MG63 (cell line): ENCODE results near the gene CUEDC1. TPM values are rescaled to one million over a fixed set of nuclear protein-coding genes. Genes with fewer than 3 reads are reported as not detected.
A peak's percentile ranks its signal among the peaks of the same experiment; 100 is the strongest.

ENCODE experiments used
- DNase-seq: peaks from one replicate; pipeline ENCODE4 v3.0.0-alpha.2; 2020
- H3K27me3 ChIP-seq: fragments of 250-450 bp; sonication (Bioruptor Pico); 2 replicates; pipeline ENCODE4 v1.5.1; 2020; ENCODE audit warnings: mild to moderate bottlenecking, moderate library complexity
- H3K36me3 ChIP-seq: fragments of 250-450 bp; sonication (Bioruptor Pico); 2 replicates; pipeline ENCODE4 v1.5.1; 2020; ENCODE audit warnings: mild to moderate bottlenecking, moderate library complexity
- H3K4me3 ChIP-seq: fragments of 250-450 bp; sonication (Bioruptor Pico); 2 replicates; pipeline ENCODE4 v1.5.1; 2020; ENCODE audit warnings: mild to moderate bottlenecking, moderate library complexity
- H3K9me3 ChIP-seq: fragments of 250-450 bp; sonication (Bioruptor Pico); 2 replicates; pipeline ENCODE4 v1.5.1; 2020; ENCODE audit warnings: mild to moderate bottlenecking, moderate library complexity
- total RNA-seq: library from RNA; depleted of rRNA; stranded (reverse); fragments of >200 nt; shearing (Covaris generic); gene quantifications from 2 replicates; pipeline ENCODE4 v1.2.3, GENCODE V29; 2014; ENCODE audit warnings: low replicate concordance

Gene CUEDC1
- total RNA-seq, 1 experiment from 2014 or later: 10.2 TPM

DNA sequence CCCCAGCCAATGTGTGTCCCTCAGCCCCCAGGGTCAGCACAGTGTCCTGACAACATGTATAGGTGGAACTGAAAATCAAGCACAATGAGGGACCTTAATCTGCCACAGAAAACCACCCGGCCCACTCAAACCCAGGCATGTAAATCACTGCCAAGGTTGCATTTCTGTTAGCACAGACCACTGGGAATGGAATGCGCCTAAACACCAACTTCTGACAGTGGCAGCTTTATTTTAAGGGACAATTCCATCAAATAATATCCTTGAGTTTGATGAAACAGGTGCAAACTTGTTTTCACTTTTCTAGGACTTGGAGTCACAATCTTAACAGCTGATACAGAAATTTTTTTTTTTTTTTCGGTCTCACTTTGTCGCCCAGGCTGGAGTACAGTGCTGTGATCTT, 68.1 kb downstream of the CUEDC1 start:
- DNase-seq: no peak
- Histone ChIP-seq H3K27me3 (no peaks in the 10 kb centered on the region), H3K4me3 (no peak overlapping the region)

DNA sequence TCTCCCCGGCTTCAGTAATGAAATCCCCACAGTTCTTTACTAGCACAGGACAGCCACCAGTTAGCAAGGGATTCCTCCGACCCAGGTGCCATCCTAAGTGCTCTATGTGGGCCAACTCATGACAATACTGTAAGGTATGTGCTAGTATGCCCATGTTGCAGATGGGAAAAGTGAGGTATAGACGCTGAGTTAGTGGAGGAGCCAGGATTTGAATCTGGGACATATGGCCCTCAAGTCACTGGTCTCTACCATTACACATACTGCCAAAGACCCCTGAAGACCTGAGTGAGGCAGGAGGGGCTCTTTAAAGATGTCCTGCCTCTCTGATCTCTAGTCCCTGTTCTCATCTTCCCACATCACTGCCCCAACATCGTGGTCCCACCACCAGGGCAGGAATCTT, 69.2 kb downstream of the CUEDC1 start:
- Histone ChIP-seq H3K27me3 (no peaks in the 10 kb centered on the region), H3K36me3 (peaks cover 24% of the 10 kb centered on the region), H3K9me3 (no peaks in the 10 kb centered on the region), H3K4me3 (no peak overlapping the region)
- no peak for DNase-seq

More for the DNA sequence above, 68.1 kb downstream of the CUEDC1 start:
- H3K9me3 ChIP-seq: no peaks in the 10 kb centered on the region; the same call in 1 of the 2 replicates
- peaks cover 24% of the 10 kb centered on the region for H3K36me3 ChIP-seq

DNA sequence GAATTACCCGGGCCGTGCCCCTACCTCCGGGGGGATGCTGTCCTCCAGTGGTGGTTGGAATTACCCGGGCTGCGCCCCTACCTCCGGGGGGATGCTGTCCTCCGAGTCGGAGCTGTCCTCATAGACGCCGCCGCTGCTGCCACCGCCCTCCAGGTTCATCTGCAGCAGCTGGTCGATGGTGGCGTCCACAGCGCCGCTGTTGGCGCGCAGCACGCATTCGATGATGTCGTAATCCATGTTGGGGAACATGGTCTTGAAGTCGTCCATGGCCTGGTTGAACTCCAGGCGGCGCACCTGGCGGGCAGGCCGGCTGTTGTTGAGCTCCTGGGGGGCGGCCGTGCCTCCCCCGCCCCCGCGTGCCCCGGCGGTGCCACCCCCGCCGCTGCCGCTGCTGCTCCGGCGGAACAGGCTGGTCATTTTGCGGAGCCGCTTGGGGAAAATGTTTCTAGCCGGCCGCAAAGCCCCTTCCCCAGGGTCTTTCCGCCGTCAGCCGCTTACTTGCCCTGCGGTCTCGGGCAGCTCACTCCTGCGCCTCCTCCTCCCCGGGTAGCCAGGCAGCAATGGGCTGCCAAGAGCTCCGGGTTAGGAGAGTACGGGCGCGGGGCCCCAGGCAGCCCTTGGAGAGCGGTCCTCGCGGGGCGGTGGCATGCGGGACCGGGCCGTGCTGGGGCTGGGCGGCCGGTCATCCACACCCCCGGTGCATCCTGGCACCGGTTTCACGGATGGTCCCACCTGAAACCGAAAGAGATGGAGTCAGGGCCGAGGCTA, 69.9 kb downstream of the CUEDC1 start:
- peaks cover 24% of the 10 kb centered on the region for H3K36me3 ChIP-seq
- no peak for DNase-seq
- H3K9me3 ChIP-seq: no peaks in the 10 kb centered on the region
- no peaks in the 10 kb centered on the region for H3K27me3 ChIP-seq
- H3K4me3 ChIP-seq: no peak overlapping the region

DNA sequence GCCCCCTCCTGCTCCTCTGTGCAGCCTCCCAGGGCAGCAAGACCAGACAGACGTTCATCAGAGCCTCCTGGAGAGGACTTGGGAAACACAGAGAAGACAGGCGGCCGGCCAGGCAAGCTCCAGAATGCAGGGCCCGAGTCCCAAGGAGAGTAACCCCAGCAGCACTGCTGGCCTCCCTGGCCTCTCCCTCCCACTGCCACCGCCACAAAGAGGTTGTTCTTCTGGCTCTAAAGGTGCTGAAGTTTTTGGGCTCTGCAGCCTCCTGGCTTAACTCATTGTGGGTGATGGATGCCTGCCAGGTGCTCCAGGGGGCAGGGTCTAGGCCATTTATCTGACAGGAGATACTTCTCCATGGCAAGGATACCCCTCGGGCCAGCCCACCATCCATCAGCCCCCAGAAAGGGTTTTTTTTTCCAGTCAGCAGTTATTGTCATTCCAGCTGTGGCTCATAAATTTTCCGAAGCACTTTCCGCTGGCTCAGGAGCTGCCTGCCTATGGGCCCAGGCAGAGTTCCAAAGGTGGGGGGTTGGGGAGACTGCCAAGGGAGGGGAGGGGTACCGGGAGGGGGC, 73.3 kb downstream of the CUEDC1 start:
- Histone ChIP-seq H3K4me3 (no peak overlapping the region), H3K36me3 (peaks cover 37% of the 10 kb centered on the region)
- DNase-seq: no peak

DNA sequence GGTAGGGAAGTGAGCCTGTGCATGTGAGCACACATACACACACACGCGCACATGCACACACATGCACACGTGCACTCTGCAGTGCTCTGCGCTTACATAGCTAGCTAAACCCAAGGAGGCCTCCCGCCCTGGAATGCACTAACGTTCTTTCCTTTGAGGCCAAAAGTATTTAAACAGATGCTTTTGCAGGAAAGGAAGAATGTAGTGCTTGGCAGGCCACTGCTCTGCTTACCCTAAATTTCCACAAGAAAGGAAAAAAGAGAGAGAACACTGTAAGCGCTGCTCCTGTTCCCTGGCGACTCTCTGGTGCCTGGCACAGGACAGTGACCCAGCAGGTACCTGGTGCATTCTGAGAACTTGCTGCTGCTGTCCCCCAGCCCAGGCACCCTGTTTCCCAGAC, 74.1 kb downstream of the CUEDC1 start:
- no peaks in the 10 kb centered on the region for H3K27me3 ChIP-seq
- peaks cover 44% of the 10 kb centered on the region for H3K36me3 ChIP-seq
- no peak for DNase-seq
- H3K9me3 ChIP-seq: no peaks in the 10 kb centered on the region
- H3K4me3 ChIP-seq: no peak overlapping the region

More for the DNA sequence above, 73.3 kb downstream of the CUEDC1 start:
- Histone ChIP-seq H3K27me3 (no peaks in the 10 kb centered on the region), H3K9me3 (no peaks in the 10 kb centered on the region)

DNA sequence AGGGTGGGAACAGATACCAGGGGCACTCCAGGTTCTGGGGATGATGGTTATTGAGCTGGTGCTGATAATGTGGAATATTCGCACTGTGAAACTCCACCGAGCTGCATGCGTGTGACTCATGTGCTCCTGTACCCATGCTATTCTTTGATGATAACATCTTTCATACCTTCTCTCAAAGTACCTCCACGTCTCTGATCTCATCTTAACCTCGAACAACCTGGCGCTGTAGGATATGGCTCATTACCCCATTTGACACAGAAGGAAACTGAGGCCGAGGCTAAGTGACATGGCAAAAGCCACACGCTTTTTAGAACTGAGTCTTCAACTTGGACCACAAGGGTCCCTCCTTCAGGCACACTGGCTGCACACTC, 75.1 kb downstream of the CUEDC1 start:
- peaks cover 49% of the 10 kb centered on the region for H3K36me3 ChIP-seq
- H3K4me3 ChIP-seq: no peak overlapping the region
- no peaks in the 10 kb centered on the region for H3K27me3 ChIP-seq
- DNase-seq: no peak
- H3K9me3 ChIP-seq: no peaks in the 10 kb centered on the region

DNA sequence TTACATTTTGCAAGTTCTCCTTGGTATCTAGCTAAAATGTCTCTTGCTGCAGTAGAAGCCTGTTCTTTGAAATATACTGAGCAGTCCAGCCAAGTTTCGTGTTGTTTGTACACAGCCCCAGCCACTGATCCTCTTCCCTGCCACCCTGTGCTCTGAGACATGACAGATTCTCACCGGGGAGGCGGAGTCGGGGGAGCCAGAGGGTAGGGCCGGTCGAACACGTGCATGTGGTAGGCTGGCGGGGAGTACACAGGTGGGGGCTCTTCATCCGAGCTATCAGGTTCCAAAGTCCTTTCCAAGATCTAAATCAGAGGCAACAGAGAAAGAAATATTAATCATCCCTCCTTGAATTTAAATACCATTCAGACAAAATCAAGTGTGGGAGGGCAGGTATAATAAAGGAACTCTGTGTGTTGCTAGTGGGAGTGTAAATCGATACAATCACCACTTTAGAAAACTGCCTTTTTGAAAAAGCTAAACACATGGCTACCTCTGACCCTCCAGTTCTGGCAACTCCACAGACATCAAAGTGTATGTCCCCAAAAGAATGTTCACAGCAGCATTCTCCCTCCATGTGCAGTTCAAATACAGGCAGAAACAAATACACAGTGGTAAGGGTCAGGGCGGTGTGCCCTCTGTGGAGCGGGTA, 75.7 kb downstream of the CUEDC1 start:
- DNase-seq: no peak
- H3K4me3 ChIP-seq: no peak overlapping the region
- H3K27me3 ChIP-seq: no peaks in the 10 kb centered on the region
- peaks cover 44% of the 10 kb centered on the region for H3K36me3 ChIP-seq
- H3K9me3 ChIP-seq: no peaks in the 10 kb centered on the region

DNA sequence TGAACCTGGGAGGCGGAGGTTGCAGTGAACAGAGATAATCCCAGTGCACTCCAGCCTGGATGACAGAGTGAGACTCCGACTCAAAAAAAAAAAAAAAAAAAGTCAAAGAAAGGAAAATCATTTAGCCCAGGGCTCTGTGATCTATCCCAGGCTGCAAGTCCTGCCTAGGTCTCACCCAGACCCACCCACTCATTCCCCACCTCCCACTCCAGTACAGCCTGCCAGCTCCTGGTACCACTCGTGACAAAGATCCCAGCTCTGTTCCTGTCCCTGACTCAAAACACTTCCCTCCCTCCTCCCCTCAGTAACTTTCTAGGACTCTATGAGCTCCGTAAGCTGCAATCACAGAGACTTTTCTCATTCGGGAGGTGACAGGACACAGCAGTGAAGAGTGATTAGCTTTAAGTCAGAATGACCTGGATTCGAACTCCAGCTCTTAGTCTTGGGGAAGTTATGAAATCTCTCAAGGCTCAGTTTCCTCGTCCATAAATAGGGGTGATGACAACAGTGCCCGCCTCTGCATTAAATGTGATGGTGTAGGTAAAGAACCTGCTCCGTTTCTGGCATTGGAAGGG, 77.3 kb downstream of the CUEDC1 start:
- H3K36me3 ChIP-seq: peaks cover 45% of the 10 kb centered on the region
- DNase-seq: no peak
- H3K4me3 ChIP-seq: no peak overlapping the region
- H3K9me3 ChIP-seq: no peaks in the 10 kb centered on the region
- no peaks in the 10 kb centered on the region for H3K27me3 ChIP-seq

DNA sequence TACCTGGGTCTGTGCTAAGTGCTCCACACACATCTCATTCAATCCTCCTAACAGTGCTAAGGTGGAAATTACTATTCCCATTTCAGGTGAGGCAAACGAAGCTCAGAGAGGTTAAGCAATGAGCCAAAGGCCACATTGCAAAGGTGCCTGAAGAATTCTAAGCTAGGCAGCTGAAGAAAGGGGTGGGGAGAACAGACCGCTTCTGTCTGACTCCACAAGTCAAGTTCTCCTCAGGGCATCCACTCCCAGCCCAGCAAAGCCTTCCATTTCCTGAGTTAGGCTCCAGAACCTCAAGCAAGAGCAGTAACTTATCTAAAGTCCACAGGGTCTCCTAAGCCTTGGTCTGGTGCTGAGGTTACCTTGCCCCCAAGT, 78.4 kb downstream of the CUEDC1 start:
- no peak for DNase-seq
- Histone ChIP-seq H3K36me3 (peaks cover 49% of the 10 kb centered on the region), H3K4me3 (no peak overlapping the region), H3K9me3 (no peaks in the 10 kb centered on the region), H3K27me3 (no peaks in the 10 kb centered on the region)

DNA sequence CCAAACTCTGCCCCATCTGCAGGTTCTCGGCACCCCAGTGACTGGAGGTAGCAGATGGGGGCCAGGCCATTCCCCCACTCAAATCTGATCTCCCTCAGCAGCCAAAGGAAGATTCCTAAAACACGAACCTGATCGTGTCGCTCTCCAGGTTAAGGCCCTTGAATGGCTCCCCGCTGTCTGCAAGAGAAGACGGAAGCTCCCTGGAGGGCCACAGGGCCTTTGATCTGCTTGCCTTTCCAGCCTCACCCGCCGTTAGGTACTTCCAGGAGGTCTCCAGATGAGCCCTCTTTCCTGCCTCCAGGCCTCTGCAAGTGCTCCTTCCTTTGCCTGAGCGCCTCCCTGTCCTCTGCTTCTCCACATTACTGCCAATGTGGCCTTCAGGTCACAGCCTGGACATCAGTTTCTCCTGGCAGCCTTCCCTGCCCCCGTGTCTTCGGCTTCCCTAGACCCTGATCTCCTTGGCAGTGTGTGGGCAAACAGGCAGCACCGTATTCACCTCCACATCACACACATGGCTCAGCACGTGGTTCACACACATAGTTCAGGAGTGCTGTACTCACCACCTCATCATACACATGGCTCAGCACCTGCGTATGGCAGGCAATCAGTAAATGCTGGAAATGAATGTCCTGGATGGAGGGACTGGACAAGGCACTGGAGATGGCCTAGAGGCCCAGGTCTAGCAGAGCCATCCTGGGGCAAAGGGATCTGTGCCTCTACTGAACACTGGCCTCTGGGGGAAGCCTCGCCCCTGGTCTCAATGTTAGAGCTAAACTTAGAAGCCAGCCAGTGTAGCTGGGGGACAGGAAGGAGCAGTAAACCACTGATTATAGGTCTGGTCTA, 79.0 kb downstream of the CUEDC1 start:
- Histone ChIP-seq H3K36me3 (peaks cover 55% of the 10 kb centered on the region), H3K27me3 (no peaks in the 10 kb centered on the region), H3K9me3 (no peaks in the 10 kb centered on the region), H3K4me3 (no peak overlapping the region)
- no peak for DNase-seq

DNA sequence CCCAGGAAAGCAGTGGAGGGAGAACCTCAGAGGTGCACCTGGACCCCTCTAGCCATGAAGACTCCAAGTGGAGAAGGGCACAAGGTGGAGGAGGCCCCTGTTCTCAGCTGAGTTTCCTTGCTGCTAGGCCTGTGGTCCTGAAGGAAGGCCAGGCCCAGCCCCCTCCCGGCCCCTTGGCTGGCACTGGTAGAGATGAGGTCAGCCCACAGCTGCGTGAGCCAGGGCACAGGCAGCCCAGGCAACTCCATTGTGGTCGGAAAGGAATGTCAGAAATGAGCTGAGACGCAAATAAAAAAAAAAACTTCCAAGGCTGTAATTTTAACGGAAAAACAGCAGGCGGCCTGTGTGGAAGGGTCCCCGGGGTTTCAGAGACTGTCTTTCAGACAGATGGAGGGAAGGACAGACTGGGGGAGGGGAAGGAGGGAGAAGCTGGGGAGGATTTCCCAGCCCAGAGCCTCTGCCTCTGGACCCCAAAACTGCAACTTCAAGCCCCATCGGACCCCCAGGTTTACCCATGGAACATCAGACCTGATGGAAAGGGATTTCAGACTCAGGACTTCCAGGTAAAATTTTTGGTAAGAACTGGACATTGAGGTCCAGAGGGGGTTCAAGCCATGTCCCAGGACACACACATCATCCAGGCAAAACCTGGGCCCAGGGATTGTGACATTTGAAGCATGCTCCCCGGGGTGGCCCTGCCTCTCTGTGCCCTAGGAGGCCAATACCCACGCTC, 79.8 kb downstream of the CUEDC1 start:
- no peaks in the 10 kb centered on the region for H3K27me3 ChIP-seq

DNA sequence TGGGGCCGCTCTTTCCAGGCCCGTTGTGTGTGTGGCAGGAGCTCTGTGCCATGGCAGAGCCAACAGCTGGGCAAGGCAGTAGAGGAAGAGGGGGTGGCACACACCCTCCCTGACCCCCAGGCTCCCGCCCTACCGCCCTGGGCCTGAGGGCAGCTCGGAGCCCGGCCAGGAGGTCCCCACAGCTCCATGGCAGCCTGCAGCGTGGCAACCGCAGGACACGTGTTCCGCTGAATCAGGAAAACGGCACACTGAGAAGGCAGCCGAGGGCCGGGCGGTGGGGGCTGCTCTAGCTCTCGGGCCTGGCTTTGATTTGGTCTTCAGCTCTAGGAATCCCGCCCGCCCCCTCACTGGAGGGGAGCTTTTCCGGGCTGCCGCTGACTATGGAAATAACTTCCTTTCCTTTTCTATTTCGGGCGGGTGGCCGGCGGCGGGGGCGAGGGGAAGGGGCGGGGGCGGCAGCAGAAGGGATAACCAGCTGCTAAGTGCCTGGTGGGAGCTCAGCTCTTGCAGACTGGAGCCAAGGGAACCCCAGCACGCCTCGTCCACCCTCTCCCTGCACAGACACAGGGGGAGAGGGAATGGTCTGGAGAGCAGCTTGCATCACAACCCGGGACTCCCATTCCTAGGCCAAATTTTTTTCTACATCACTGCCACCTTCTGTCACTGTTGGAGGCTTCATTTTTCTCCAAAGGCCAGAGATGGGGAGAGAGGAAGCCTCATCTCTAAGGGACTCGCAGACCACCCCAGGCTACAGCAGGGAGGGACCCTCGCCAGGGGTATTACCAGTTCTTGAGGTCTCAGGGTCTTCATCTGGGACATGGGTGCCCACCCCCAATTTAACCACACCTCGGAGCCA, 80.5 kb downstream of the CUEDC1 start:
- no peak overlapping the region for H3K4me3 ChIP-seq
- peaks cover 71% of the 10 kb centered on the region for H3K36me3 ChIP-seq

More for the DNA sequence above, 79.8 kb downstream of the CUEDC1 start:
- peak; percentile 97 for DNase-seq
- H3K36me3 ChIP-seq: peaks cover 63% of the 10 kb centered on the region
- no peaks in the 10 kb centered on the region for H3K9me3 ChIP-seq
- H3K4me3 ChIP-seq: no peak overlapping the region

DNA sequence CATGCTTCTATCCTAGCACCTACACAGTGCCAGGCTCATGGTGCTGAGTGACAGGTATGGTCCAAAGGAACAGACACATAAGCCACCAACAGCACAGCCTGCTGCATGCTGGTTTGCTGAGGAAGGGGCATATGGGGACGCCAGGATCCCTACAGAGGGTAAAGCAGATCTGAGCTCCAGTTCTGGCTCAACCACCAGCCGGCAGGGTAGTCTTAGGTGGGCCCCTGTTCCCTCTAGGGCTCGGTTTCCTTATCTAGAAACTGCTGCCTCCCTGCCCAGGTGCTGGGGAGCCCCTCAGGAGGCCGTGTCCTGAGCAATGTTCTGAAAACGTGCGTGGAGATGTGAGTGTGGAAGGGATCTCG, 81.2 kb downstream of the CUEDC1 start:
- Histone ChIP-seq H3K9me3 (peaks cover 4% of the 10 kb centered on the region; the same call in 1 of the 2 replicates), H3K4me3 (no peak overlapping the region), H3K36me3 (peaks cover 74% of the 10 kb centered on the region), H3K27me3 (no peaks in the 10 kb centered on the region)
- no peak for DNase-seq

More for the DNA sequence above, 80.5 kb downstream of the CUEDC1 start:
- DNase-seq: peak; percentile 99
- H3K9me3 ChIP-seq: peaks cover under 1% of the 10 kb centered on the region; the same call in 1 of the 2 replicates
- H3K27me3 ChIP-seq: no peaks in the 10 kb centered on the region

DNA sequence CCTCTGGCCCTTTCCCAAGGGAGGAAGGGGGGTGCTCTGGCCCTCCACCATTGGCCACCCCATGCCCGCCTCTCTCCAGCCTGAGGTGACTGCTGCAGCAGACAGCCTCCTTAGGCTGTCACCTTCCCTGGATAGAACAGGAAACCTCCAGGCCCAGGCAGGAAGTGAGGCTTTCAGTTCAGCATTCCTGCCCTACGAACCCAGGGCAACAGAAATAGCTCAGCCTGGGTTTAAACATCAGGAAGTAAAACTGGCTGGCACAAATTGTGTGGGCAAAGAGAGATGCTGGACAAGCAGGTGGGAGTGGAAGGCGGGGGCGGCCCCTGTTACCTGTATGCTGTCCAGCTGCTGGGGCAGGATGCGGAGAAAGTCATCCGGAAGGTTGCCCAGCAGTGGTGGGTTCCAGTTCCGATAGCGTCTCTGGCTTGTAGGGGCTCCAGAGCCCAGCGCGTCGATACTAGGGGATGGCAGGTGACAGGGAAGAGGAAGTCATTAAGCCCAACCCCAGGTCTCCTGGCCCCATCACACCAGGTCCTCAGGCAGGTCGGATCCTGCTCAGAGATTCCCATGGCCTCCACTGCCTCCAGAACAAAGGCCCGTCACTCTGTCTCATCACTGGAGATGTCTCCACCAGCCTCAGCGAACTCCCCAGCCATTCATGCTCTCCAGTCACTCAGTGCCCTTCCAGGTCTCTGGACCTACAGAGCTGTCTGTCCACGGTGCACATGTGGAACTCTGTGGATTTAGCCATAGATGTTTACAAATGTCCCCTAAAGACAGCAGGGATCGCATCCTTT, 81.8 kb downstream of the CUEDC1 start:
- H3K27me3 ChIP-seq: no peaks in the 10 kb centered on the region
- H3K4me3 ChIP-seq: no peak overlapping the region
- no peak for DNase-seq
- H3K9me3 ChIP-seq: peaks cover 4% of the 10 kb centered on the region; the same call in 1 of the 2 replicates
- H3K36me3 ChIP-seq: peaks cover 75% of the 10 kb centered on the region
